MG63 (cell line): ENCODE measurements around the gene RETREG1. TPM values are rescaled to one million over a fixed set of nuclear protein-coding genes. Genes with fewer than 3 reads are reported as not detected.

Experiments used
- DNase-seq: peaks from one replicate; pipeline ENCODE4 v3.0.0-alpha.2; 2020
- H3K27me3 ChIP-seq: fragments of 250-450 bp; sonication (Bioruptor Pico); 2 replicates; pipeline ENCODE4 v1.5.1; 2020; ENCODE audit warnings: mild to moderate bottlenecking, moderate library complexity
- H3K36me3 ChIP-seq: fragments of 250-450 bp; sonication (Bioruptor Pico); 2 replicates; pipeline ENCODE4 v1.5.1; 2020; ENCODE audit warnings: mild to moderate bottlenecking, moderate library complexity
- H3K4me3 ChIP-seq: fragments of 250-450 bp; sonication (Bioruptor Pico); 2 replicates; pipeline ENCODE4 v1.5.1; 2020; ENCODE audit warnings: mild to moderate bottlenecking, moderate library complexity
- H3K9me3 ChIP-seq: fragments of 250-450 bp; sonication (Bioruptor Pico); 2 replicates; pipeline ENCODE4 v1.5.1; 2020; ENCODE audit warnings: mild to moderate bottlenecking, moderate library complexity
- total RNA-seq: library from RNA; depleted of rRNA; stranded (reverse); fragments of >200 nt; shearing (Covaris generic); gene quantifications from 2 replicates; pipeline ENCODE4 v1.2.3, GENCODE V29; 2014; ENCODE audit warnings: low replicate concordance

RETREG1 gene
- total RNA-seq, 1 experiment from 2014 or later = 0.16 TPM

DNA sequence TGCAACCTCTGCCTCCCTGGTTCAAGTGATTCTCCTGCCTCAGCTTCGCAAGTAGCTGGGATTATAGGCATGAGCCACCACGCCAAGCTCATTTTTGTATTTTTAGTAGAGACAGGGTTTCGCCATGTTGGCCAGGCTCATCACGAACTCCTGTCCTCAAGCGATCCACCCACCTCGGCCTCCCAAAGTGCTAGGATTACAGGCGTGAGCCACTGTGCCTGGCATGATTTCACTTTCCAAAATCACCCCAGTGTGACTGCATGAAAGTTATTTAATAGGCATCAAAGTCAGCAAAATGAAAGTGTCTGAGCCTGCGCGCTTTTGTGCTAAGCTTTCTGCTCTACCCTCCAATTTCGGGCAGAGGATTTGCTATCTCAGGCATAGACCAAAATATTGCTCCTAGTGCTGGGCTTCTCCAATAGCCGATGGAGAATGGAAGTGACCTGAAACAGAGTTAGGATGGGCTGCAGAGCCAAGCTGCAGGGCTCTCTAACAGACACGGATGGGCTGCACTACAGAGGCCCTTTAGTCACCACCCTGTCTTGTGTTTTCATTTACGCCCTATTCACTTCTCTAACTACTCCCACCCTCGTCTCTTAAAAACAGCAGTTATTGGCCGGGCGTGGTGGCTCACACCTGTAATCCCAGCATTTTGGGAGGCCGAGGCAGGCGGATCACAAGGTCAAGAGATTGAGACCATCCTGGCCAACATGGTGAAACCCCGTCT, 44.3 kb downstream of the RETREG1 start:
- Histone ChIP-seq H3K36me3 (no peaks in the 10 kb centered on the region), H3K9me3 (no peaks in the 10 kb centered on the region), H3K4me3 (no peak overlapping the region), H3K27me3 (no peaks in the 10 kb centered on the region)
- DNase-seq = no peak

DNA sequence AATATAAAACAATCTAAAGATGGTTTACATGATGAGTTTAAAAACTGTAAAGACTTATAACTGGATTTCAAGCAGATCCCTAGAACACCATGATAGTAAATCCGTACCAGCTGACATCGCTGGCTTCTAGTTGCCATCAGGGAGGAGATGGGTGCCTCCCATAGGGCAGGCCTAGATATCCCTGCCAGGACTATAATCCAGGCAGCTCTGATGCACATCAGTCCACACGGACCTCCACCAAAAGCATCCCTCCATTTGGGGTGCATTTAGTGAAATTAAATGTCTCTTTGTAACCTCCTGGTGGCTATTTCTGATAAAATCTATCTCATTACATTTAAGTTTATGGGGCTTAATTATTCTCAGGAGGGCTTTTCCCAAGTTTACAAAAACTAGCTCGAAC, 45.8 kb downstream of the RETREG1 start:
- no peak overlapping the region for H3K4me3 ChIP-seq
- H3K36me3 ChIP-seq = no peaks in the 10 kb centered on the region
- no peaks in the 10 kb centered on the region for H3K9me3 ChIP-seq
- DNase-seq = no peak
- H3K27me3 ChIP-seq = no peaks in the 10 kb centered on the region

DNA sequence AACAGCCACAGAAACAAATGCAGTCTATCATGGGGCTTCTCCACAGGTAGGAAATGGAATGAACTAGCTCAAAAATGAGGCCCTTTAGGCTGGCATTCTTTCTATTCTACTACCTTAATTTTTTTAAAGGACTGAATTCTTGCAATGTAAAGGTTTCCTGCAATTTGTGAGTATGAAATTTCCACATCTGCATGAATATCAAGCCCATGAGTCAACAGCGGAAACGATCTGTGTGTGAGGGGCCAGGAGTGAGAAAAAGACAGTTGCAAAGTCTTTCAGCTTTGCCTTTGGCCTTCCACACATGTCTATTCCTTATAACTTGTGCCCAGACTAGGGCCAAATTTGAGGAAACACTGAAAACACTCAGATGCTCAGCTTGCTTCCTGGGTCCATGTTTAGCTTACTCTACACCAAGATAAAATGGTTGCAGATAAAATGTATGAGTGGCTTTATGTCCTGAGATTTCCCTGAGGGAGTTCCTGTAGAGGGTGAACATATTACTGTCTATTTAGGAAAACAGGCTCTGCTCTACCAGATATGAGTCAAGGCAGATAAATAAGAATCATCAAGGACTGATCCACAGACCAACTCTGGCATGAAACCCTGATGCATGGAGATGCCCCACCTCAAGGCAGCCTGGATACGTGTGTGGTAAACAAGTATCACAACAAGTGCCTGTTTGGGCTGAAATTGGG, 46.5 kb downstream of the RETREG1 start:
- H3K4me3 ChIP-seq = no peak overlapping the region
- H3K36me3 ChIP-seq = no peaks in the 10 kb centered on the region
- H3K27me3 ChIP-seq = no peaks in the 10 kb centered on the region
- no peaks in the 10 kb centered on the region for H3K9me3 ChIP-seq
- no peak for DNase-seq

DNA sequence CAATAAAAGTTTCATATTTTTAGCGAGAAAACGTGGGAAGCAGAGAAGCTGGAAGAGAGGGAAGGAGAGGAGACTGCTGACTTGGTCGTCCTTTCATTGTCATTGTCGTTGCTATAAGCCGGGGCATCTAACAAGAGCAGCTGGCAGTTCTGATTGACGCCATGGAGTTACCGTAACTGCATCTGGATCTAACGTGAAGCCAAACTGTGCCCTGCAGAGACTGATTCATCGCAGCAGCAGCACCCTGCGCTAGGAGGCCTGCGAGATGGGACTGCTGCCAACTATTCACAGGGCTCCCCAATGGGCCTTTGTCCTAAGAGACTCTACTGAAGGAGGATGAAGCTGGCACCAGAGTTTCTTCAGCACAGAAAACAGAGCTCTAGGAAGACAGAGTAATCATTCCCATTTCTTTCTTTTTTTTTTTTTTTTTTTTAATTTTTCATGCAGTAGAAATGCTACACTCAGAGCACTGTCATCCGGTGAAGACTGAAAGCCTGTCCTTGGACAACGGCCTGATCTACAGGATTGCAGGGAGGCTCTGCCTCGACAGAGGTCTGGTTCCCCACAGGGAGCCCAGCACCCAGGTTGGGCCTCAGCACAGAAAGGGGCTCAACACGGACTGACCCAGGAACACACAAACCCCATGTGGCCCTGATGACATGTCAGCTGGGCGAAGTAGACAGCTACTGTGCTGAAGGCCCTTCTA, 47.8 kb downstream of the RETREG1 start:
- Histone ChIP-seq H3K9me3 (no peaks in the 10 kb centered on the region), H3K4me3 (no peak overlapping the region), H3K36me3 (no peaks in the 10 kb centered on the region), H3K27me3 (no peaks in the 10 kb centered on the region; the same call in 1 of the 2 replicates)
- peak; percentile 90 for DNase-seq

DNA sequence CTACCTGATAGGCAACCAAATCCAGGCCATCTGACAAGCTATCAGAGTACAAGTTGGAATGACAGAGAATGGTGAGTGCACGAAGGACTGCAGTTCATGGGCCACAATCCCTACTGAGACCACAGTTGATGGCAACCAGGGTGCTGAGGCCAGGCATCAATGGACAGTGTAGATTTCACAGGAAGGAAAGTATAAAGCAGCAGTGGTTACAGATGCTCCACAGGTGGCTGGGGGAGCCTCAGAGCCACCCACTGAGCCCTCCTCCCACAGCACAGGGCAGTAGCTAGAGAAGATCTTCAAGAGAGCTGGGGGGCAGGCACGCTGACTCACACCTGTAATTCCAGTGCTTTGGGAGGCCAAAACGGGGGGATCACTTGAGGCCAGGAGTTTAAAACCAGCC, 49.4 kb downstream of the RETREG1 start:
- H3K27me3 ChIP-seq = no peaks in the 10 kb centered on the region; the same call in 1 of the 2 replicates
- H3K9me3 ChIP-seq = no peaks in the 10 kb centered on the region
- H3K36me3 ChIP-seq = no peaks in the 10 kb centered on the region
- no peak overlapping the region for H3K4me3 ChIP-seq
- no peak for DNase-seq

DNA sequence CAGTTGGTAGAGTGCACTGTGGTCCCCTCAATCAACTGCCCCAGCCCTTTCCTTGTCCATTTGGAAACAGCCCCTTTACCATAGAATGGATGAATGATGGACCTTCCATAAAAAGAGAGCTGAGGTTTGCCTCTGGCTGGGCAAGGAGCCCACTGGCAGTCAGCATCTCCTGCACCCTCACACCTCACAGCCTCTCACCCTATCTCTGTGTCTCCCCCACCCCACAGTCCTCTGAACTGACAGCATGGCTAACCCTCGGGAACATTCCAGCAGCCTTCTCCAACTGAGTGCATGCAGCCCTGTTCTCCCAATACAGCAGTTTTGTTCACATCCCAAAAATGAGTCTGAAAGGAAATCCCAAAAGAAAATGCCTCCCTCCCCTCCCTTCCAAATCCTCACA, 51.7 kb downstream of the RETREG1 start:
- Histone ChIP-seq H3K27me3 (no peaks in the 10 kb centered on the region; the same call in 1 of the 2 replicates), H3K4me3 (no peak overlapping the region), H3K9me3 (no peaks in the 10 kb centered on the region), H3K36me3 (no peaks in the 10 kb centered on the region)
- DNase-seq = no peak

DNA sequence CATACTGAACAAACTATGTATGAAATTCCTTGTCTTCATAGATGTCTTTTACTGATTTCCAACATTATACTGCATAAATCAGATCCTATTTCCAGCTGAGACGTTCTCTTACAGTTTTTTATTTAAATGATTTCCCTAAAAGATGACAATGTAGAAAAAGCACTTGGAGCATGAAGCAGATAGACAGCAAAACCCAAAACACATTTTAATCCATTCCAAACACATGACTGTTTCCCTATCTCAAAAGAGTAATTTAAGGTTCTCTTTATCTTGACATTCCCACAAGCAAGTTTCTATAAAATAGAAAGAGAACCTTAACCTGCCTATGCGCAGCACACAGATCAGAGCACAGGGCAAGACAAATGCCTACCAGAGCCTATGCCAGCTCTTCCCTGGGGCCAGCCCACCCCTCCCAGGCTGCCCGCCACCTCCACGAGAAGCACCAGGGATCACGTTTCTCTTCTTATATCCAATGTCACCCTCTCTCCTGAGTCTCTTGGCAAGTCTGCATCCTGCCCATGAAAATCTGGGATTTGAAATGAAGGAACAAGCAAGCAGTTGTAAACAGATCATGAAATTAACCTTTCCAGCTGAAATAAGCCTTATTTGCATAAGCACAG, 52.4 kb downstream of the RETREG1 start:
- no peak overlapping the region for H3K4me3 ChIP-seq

DNA sequence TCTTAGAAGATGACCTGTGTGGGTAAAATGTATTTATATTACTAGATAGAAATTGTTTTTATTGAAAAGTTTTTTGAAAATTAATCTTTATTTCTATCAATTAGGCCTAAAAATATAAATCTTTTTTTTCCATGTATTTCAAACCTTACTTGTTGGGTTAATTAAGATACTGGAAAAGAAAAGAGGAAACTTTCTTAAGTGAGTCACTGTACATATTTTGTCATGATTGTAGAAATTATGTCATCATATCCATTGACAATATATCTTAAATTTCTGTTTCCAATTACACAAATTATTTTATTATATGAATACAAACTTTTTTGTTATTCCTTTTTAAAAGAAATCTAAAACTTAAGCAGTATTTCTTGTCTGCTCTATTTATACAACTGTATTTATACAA, 53.1 kb downstream of the RETREG1 start:
- Histone ChIP-seq H3K9me3 (no peaks in the 10 kb centered on the region), H3K4me3 (no peak overlapping the region), H3K36me3 (no peaks in the 10 kb centered on the region), H3K27me3 (no peaks in the 10 kb centered on the region; the same call in 1 of the 2 replicates)
- no peak for DNase-seq

More for the DNA sequence above, 52.4 kb downstream of the RETREG1 start:
- Histone ChIP-seq H3K36me3 (no peaks in the 10 kb centered on the region), H3K27me3 (no peaks in the 10 kb centered on the region; the same call in 1 of the 2 replicates), H3K9me3 (no peaks in the 10 kb centered on the region)
- no peak for DNase-seq

DNA sequence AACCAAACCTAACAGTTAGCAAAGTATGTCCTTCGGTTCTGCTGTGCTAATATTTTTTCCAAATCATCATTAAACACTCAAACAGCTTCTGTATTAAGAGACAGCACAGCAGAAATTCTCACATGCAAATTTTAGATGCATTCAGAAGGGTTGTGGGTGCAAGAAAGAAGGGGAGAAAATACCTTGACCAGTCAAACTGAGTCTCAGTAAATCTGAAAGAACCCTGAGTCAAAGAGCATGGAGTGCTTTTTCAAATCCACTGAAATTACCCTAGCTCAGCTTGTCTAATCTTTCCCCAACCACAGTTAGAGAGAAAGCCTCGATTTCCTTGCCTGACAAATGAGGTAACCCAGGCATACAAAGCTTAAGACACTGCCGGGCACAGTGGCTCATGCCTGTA, 55.1 kb downstream of the RETREG1 start:
- Histone ChIP-seq H3K36me3 (no peaks in the 10 kb centered on the region), H3K4me3 (no peak overlapping the region), H3K27me3 (no peaks in the 10 kb centered on the region; the same call in 1 of the 2 replicates), H3K9me3 (no peaks in the 10 kb centered on the region)
- DNase-seq = no peak

DNA sequence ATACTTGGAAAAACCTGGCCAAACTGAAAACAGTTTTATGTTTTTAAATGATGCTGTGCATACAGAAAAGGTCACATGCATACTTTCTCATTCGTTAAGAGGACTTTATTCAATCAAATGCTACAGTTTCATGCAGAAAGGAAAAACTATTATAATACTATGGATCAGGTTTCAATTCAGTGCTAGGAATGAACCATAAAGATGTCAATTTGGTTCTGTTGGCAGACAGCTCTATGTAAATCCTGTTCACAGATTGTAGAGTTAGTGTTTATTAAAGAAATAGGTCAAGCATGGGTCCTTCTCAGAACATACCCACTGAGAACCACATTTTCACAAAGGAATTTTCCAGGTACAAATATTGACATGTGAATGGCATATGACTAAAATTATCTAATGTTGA, 57.1 kb downstream of the RETREG1 start:
- Histone ChIP-seq H3K9me3 (no peaks in the 10 kb centered on the region), H3K4me3 (no peak overlapping the region), H3K27me3 (no peaks in the 10 kb centered on the region; the same call in 1 of the 2 replicates), H3K36me3 (no peaks in the 10 kb centered on the region)
- DNase-seq = no peak

DNA sequence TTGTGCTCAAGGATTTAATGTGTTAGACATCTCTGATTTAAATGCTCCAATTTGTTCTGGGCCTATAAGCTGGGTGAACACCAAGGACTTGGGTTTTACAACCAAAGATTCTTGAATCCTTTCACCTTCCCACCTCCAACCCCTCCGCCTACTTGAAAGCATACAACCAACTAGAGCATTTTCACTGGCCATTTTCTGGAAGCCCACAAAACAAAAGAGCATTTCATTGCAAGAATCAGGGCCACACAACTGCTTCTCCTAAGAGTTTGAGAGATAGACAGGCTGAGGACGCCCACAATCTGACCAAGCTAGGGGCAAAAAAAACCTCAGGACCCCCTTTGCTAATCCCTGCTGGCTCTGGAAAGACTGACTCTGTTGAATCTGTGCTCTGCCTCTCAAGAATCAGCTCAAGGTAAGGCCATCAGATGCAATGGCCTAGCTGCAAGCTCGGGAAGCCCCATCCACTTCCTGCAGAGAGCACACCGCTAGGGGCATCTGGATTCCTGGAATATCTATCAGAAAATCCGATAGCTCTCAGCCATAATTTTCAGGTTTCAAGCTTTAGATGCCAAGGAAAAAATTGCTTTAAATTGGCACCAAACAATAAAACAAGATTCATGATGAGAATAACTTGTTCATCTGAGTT, 57.7 kb downstream of the RETREG1 start:
- DNase-seq = no peak
- Histone ChIP-seq H3K9me3 (no peaks in the 10 kb centered on the region), H3K4me3 (no peak overlapping the region), H3K36me3 (no peaks in the 10 kb centered on the region), H3K27me3 (no peaks in the 10 kb centered on the region)

DNA sequence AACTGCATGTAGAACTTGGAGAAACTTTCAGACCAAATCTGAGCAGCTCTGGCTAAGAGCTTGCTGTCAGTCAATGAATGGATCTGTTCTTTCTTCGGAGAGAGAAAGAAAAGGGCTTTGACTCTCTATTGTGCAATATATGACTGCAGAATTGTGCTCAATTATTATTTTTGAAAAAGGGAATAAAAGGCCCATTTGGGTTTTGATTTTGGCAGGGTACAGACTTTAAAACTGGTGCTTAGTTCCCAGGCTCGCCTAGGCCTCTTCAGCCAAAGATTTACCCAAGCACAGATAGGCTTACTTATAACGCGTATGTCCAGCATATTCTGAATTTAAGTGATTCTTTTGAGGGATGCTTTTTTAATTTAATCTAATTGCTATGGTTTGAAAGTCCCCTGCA, 59.3 kb downstream of the RETREG1 start:
- Histone ChIP-seq H3K4me3 (no peak overlapping the region), H3K36me3 (no peaks in the 10 kb centered on the region)
- DNase-seq = no peak

DNA sequence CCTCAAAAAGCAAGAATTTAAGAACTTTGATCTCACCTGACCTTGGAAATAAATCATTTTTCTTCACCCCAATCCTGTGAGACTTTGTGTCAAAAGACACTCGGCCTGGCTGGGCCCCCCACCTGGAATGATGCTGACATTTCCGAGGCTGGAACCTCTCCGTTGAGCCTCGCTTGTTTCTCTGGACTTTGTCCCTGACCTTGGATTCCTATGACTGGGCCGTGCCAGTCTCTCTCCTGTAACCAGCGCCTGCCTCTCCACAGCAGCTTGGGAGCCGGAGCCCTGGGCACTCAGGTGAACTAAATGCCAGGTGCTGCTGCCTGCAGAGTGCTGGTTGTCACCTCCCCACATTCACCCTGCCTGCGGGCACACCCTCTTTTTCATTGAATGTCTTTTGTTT, 62.7 kb downstream of the RETREG1 start:
- Histone ChIP-seq H3K36me3 (no peaks in the 10 kb centered on the region), H3K9me3 (no peaks in the 10 kb centered on the region), H3K4me3 (no peak overlapping the region), H3K27me3 (no peaks in the 10 kb centered on the region)
- DNase-seq = no peak

More for the DNA sequence above, 59.3 kb downstream of the RETREG1 start:
- no peaks in the 10 kb centered on the region for H3K27me3 ChIP-seq
- H3K9me3 ChIP-seq = no peaks in the 10 kb centered on the region

DNA sequence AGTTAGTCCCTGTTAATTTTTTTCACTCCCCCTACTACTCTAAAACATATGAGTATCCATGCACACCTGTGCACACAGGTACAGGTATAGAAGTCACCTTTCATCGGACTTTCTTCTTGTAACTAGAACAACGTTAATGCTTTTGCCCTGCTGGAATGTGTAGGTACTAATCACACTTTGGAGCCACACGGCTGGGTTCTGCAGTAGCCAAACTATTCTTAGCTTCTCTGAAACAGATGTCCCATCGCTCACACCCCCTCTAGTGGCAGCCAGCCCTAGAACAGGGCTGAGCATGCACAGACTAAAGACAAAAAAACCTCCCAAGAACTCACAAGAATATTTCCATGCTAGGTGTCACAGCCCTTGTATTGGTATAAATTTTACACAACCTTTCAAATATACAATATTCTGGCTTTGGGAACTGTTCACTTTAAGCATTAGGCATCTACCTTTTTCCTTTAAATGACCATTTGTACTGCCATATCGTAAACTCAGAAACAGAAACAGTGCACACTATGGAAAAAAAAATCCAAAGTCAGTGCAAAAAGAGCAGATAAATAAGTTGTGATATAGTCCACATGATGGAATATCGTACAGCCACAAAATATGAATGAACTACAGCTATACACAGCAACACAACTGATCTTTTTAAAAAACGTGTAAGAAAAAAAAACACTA, 64.0 kb downstream of the RETREG1 start:
- peak; percentile 75 for DNase-seq

DNA sequence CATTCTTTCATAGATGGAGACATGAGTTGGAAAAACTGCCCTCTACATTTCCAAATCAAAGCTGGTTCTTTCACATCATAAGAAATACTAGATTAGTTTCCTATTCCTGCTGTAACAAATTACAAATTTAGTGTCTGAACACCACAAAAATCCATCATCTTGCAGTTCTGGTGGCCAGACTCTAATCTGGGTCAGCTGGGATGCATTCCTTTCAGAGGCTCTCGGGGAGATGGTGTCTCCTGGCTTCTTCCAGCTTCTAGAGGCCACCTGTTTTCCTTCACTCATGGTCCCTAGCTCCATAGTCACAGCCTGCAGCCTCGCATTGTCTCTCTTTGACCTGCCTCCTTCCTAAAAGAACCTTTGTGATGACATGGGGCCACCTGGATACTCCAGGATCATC, 65.2 kb downstream of the RETREG1 start:
- H3K4me3 ChIP-seq = no peak overlapping the region
- DNase-seq = no peak
- no peaks in the 10 kb centered on the region for H3K27me3 ChIP-seq
- no peaks in the 10 kb centered on the region for H3K9me3 ChIP-seq
- no peaks in the 10 kb centered on the region for H3K36me3 ChIP-seq

More for the DNA sequence above, 64.0 kb downstream of the RETREG1 start:
- Histone ChIP-seq H3K36me3 (no peaks in the 10 kb centered on the region), H3K9me3 (no peaks in the 10 kb centered on the region), H3K4me3 (no peak overlapping the region), H3K27me3 (no peaks in the 10 kb centered on the region)

DNA sequence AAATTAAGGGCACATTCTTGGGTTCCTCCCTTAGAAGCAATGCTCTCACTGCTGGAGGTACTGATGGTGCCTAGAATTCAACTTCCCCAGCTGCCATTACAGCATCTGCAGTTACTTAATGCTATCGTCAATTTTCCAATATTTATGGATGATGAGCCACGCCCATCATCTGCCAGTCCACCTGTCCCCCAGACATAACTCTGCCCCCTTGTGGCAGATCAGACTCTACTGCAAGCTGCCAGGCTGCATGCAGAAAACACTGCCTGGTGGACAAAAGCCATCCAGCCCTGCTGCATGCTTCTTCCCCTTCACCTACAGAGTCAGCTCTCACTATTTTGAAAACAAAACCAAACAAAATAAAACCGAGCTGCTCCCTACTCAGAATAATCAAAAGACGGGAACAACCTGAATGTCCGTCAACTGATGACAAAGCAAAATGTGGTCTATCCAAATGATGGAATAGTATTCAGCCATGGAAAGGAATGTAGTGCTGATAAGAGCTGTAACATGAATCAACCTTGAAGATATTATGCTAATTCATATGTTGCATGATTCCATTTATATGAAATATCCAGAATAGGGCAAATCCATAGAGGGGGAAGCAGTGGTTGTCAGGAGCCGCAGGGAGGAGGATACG, 66.4 kb downstream of the RETREG1 start:
- H3K4me3 ChIP-seq = no peak overlapping the region
- H3K27me3 ChIP-seq = no peaks in the 10 kb centered on the region
- no peaks in the 10 kb centered on the region for H3K9me3 ChIP-seq
- no peaks in the 10 kb centered on the region for H3K36me3 ChIP-seq
- peak; percentile 56 for DNase-seq
